Breast epithelium (tissue), 3 donors: Measurements from ENCODE around the gene KAT5.
"Not testable (repeated sequence)": the region's sequence is repeated elsewhere in the genome, so short reads cannot be mapped to it uniquely, and the experiment has no call there.

Experiments
- CTCF ChIP-seq, 3 donors: fragments of 450-650 bp; IDR thresholded peaks; one replicate each; pipeline ENCODE4 v1.5.1; 2016 to 2017; ENCODE audit warnings: antibody characterized with exemption in 3 of 3, mild to moderate bottlenecking in 3 of 3, moderate library complexity in 3 of 3
- POLR2A ChIP-seq: fragments of 450-650 bp; IDR thresholded peaks from one replicate; pipeline ENCODE4 v1.6.1; 2016; ENCODE audit warnings: antibody characterized with exemption, mild to moderate bottlenecking, moderate library complexity
- POLR2AphosphoS5 ChIP-seq, 3 donors: sonication (generic); formaldehyde crosslinking; IDR thresholded peaks; one replicate each; pipeline ENCODE4 v1.6.1; 2017; ENCODE audit warnings: antibody characterized with exemption in 3 of 3

GRCh38 chr11:65767806-65768205, 55.8 kb downstream of the KAT5 start:
- TF ChIP-seq CTCF (IDR thresholded peaks at IDR 0.05); POLR2A; POLR2AphosphoS5 (IDR thresholded peaks at IDR 0.05): not testable (repeated sequence)
